Measurements from ENCODE around the gene CASTOR1.

CASTOR1 gene

GRCh38 chr22:30318799-30319419, 29.6 kb upstream of the CASTOR1 start:
- no peak for DNase-seq (ENCODE audit: low read depth)

GRCh38 chr22:30317778-30318177, 28.5 kb upstream of the CASTOR1 start:
- no peak for DNase-seq (ENCODE audit: low read depth)

DNA sequence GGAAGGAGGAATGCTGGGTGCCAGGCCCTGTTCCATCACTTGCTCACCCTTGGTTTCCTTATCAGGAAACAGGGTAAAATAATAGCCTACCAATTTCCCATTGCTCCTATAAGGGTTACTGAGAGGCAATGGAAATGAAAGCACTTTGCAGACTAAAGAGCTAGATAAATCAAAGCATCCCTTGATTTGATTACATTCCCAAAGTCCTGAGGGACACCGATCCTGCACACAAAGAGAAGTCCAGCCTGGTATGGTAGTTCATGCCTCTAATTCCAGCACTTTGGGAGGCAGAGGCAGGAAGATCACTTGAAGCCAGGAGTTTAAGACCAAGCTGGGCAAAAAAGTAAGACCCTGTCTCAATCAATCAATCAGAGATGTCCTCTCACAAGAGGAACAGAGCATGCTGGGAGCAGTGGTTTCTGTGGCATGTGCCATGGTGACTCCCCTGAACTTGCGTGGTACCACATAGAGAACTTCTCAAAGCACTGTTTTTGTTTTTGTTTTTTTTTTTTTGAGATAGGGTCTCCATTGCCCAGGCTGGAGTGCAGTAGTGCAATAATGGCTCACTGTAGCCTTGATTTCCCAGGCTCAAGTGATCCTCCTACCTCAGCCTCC, 26.8 kb upstream of the CASTOR1 start:
- no peak for DNase-seq (ENCODE audit: low read depth)

DNA sequence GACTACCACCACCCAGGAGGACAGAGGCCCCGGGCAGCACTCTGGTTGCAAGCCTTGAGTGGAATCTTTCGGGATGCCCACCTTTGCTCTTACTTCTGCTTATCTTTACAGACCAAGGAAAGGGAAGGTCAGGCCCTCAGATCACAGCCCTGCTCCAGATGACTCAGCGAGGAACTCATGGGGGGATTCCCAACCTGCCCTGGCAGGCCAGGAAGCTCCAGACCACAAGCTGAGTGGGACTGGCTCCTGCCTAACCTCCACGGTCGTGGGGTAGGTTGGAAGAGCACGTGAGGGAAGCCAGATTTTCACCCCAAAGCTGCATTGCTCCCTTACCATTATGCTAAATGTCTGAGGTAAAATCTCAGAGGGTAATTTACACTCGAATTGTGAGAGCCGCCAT, 25.6 kb upstream of the CASTOR1 start:
- DNase-seq (ENCODE audit: low read depth), result no peak

DNA sequence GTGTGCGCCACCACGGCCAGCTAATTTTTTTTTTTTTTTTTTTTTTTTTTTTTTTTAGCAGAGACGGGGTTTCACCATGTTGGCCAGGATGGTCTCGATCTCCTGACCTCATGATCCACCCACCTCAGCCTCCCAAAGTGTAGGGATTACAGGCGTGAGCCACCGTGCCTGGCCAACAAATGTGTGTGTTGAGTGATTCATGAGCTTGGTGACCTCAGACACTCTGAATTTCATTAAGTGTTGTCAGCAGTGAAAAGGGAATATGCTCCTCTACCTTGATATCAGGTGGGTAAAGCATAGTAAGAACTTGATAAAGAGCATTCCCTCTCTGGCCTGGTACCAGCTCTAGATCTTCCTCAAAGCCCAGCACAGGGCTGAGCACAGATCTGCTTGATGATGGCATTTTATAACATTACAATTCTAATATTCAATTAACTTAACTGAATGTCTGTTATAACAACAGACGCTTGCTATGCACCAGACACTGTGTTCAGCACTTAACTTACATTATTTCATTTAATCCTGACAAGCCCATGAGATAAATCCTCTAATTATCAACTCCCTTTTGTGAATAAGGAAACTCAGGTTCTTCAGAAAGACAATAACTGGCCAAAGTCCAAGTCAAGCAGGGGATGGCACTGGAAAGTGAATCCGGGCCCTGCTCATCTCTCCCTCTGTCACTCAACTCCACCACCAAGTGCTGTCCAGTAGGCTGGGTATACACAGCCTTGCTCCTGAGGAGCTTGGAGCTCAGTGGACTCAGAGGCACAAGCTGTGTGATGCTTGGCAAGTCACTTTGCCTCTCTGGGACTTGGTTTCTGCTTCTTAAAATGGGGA, 24.4 kb upstream of the CASTOR1 start:
- DNase-seq (ENCODE audit: low read depth), result no peak

- no peak for DNase-seq (ENCODE audit: low read depth)
Measured at GRCh38 chr22:30312053-30312452, 22.7 kb upstream of the CASTOR1 start.

GRCh38 chr22:30310881-30311771, 21.8 kb upstream of the CASTOR1 start:
- no peak for DNase-seq (ENCODE audit: low read depth)

DNA sequence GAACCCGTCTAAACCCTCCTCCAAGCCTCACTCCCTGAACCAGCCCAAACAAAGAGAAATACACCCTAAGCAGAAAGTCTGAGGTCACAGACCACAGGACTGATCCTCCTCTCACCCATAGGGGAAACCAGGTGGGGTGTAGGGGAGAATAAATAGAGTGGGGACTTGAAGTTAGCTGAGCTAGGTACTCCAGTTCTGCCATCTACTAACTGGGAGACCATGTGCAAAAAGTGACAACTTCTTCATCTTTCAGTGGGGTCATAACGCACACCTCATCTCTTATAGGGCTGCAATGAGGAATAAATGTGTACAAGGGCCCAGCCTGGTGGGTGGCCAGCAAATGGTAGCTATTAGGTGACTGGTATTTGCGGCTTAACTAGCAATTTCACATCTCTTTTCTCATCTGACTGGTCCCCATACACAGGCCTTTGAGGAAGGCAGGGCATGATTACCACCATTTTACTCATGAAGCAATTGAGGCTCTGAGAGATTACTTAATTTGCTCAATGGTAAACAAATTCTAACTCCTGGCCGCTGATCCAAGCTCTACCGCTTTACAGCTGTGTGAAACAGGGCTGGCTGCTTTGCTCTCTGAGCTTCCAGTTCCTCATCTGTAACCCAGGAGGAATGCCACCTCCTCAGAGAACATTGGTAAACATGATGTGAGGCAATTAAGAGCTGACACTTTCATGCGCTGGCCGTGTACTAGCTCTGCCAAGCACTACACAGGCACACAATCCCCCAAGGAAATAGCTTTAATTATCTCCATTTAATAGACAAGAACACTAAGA, 20.8 kb upstream of the CASTOR1 start:
- no peak for DNase-seq (ENCODE audit: low read depth)

DNA sequence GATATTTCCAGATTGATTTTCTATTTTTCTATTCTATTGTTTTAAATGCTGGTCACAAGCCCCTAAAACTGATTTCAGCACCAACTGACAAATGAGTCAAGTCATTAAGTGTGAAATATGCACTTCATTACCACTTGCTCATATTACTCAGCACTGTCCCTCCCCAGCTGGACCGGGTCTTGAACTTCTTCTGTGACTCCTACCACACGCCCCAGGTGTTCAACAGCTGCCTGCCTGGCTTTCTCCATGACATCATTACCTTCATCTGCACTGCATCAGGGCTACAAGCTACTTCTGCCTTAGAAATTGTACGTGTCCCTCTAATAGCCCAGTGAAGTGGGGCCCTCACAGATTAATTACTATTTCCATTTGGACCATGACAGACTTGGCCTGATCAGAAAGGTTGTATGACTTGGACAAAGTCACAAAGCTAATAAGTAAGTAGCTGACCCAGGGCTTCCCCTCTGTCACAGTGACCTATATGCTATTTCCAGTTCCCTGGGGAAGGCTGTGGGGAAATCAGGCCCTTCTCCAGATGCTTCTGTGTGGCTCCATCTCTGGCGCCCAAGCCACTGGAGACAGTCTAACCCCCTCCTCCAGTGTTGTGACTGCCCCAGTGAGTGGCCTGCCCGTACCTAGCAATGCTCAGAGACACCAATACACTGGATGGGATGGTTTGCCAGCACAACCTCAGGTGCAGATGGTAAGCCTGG, 19.4 kb upstream of the CASTOR1 start:
- DNase-seq (ENCODE audit: low read depth), result no peak

DNA sequence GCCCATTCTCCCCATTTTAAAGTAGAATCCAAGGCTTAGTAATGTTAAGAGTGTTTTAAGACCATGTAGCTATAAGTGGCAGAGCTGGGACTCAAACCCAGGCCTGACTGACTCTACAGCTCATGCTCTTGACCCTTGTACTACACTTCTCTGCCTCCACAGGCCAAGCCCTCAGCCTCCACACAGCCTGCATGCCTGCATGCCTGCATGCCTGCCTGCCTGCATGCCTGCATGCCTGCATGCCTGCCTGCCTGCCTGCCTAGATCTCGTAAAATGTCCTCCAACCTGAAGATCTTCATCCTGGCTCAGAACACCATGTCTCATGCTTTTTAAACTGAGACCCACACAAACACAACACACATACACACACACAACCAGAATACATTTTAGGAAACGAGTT, 18.8 kb upstream of the CASTOR1 start:
- no peak for DNase-seq (ENCODE audit: low read depth)

DNA sequence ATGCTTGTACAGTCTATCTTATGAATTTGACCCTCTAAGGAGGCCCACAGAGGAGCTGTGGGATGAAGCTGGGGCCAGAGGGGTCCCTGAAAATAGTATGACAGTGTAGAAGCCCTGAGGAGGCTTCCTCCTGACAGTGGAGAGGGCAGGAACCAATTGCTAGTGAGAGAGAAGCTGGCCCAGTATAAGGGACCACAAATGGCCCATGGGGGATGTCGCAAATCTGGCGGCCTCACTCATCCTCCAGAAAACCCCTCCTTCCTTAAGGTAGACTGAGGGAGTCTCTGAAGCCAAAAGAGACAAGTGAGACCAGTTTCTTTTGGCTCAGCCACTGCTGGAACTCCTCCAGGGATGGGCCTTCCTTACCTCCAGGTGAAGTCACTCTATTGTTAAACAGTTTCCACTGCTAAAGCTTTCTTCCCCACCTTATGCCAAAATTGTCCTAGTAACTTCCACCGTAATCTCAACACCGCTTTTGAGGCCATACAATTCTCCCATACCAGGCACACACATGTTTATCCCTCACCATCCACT, 17.8 kb upstream of the CASTOR1 start:
- no peak for DNase-seq (ENCODE audit: low read depth)

DNA sequence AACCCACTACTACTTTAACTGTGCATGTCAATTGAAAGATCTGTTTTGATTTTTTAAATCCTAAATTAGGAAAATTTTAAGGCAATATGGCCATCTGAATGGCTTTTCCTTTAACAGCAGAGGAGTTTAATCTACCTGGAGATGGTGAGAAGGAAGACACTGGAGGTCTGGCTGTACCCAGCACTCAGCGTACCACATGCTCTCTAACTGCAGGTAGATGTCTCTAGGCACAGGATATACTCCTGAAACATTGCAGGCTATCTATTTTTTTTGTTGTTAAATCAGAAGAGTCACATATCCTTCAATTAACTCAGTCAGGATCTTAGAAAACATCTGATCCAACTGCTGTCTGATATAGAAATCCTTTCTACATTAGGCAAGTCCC, 17.3 kb upstream of the CASTOR1 start:
- DNase-seq (ENCODE audit: low read depth), result no peak

GRCh38 chr22:30305906-30306626, 16.8 kb upstream of the CASTOR1 start:
- DNase-seq (ENCODE audit: low read depth), result no peak

DNA sequence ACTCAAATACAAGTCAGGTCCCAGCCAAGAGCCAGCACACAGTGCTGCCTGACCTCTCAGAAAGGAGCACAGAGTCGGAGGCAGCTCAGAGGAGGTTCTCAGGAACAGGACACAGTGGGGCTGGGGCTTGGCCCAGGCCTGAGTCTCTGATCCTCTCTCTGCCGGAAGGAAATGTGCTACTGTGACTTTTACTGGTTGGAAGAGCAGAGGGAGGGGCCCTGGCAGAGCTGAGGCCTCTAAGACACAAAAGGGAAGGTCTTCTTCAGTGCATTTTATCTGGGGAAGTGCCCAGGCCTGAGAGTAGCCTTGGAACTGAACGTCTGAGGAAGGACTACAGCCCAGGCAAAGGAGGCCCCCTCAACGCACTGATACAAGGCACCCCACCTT, 16.2 kb upstream of the CASTOR1 start:
- no peak for DNase-seq (ENCODE audit: low read depth)

DNA sequence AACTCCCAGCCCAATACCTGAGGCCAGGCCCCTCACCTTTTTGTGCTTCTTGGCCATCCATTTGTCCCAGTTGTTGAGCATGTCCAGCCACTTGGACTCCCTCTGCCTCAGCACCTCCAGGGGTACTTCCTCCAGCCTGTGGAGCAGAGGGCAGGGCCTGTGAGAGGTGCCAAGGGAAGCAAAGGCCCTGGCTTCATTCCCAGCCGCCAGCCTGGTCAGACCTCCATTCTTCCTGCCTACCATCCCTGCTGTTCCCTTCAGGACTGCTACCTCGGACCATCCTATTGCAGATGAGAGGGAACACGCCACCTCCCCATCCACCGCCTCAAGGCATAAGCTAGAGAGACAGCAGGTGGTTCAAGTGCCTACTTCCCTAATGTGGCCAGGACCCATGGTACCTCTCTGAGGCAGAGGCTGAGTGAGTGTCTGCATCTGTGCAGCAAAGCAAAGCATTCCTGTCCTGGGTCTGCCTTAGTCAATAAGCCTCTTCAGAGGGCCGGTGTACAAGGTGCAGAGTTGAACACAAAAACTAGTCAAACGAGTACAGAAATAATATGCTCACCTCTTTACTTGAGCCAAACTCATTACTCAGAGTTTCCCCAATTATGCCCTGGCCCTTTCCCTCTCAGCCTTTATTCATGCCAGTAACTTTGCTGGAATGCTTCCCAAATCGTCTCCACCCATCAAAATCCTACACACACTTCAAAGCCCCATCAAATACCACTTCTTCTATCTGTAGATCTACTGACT, 15.4 kb upstream of the CASTOR1 start:
- DNase-seq (ENCODE audit: low read depth), result no peak

DNA sequence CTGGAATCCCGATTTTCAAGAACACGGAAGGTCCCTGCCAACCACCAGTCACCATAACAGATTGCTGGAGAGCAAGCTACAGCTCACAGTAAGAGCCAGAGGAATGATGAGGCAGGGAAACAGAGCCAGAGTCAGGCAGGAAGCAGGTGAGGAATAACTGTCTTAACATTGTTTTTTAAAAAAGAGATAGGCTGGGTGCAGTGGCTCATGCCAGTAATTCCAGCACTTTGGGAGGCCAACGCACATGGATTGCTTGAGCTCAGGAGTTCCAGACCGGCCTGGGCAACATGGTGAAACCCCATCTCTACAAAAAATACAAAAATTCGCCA, 13.5 kb upstream of the CASTOR1 start:
- no peak for DNase-seq (ENCODE audit: low read depth)

DNA sequence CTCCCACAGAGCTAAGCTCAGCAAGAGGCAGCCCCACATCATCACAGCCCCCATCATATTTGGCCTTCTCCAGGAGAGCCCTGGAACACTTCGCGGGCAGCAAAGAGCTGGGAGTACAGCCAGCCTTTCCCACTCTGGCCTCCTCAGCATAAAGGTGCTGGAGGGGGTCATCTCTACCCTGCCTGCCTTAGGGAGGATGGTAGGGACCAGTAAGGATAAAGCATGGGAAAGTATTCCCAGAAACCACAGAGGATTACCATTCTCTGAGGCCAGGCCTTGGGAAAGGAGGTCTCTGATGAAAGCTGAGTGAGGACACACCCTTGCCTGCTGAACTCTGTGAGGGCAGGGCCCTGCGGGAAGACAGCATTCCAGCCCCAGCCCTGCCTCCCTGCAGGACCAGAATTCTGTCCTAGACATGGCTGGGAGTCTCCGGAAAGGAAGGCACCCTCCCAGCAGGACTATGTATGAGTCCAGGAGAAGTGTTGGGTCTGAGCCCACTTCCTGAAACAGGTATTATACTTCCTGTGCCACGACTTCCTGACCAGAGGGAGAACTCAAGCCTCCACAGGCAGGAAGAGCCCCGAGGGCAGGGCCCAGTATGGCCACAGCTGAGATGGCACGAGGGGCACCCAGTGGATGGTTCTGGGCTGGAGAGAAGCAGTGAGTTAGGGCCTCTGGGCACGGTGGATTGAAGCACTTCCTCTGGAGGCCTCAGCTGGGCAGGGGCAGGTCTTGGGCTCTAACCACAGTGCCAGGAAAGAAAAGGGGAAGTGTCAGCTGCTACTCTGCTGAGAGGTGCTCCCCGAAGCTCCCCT, 12.9 kb upstream of the CASTOR1 start:
- DNase-seq (ENCODE audit: low read depth), result no peak

DNA sequence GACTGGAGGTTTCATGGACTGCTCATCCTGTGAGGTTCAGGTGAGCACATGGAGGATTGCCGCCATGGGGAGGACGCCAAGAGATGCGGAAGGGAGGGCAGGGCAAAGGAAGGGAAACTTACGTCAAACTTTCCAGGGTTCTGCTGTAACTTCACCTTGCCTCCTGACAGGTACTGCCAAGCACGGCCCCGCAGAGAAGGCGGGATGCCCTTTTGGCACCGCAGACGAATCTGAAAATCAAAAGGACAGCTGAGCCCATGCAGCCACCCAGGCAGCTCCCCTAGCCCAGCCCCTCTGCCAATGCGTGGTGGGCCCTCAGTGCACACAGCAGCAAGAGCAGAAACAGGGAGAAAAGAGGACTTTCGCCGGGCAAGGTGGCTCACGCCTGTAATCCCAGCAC, 10.0 kb upstream of the CASTOR1 start:
- no peak for DNase-seq (ENCODE audit: low read depth)

Measured in stimulated activated CD8-positive, alpha-beta memory T cell treated with anti-CD3 and anti-CD28 coated beads, Interleukin-15, amount 100 ng/mL, for 1 hour (primary cell).